Right ventricle myocardium superior (tissue), 1 donor: ENCODE results near the gene PRICKLE3. TPM values are rescaled to one million over a fixed set of nuclear protein-coding genes. Genes with fewer than 3 reads are reported as not detected.

Experiments used
- ATAC-seq: fragments of 200-7000 bp; cut with Tn5 transposase; one replicate; pipeline ENCODE4 v1.9.1; 2020; ENCODE audit warnings: mild to moderate bottlenecking; ENCODE audit not compliant: poor library complexity
- DNase-seq: peaks from one replicate; pipeline ENCODE4 v3.0.0-alpha.2; 2020
- intact Hi-C: fragments of 100-400 bp; cut with DNase I; formaldehyde crosslinking; loops from one replicate; pipeline ENCODE4 v1.11.2; 2022
- total RNA-seq: library from RNA; stranded (reverse); fragmentation: NEBNext Ultra II Directional; extraction: Animal tissue kit (Norgen Biotek cat#: 25700); gene quantifications from one replicate; pipeline ENCODE4 v1.2.1, GENCODE V29; 2021
- donor health status: DM: no; HTN: yes; CAD: no; lungs with severe emphysema.

The PRICKLE3 gene
- total RNA-seq, 1 donor from 2014 or later, result 12.7 TPM

- ATAC-seq, result no peak
- intact Hi-C loops, result no loop called here
- no peak for DNase-seq
Measured at GRCh38 chrX:49209434-49210251, 23.5 kb upstream of the PRICKLE3 start.

GRCh38 chrX:49208399-49208798 is 22.2 kb upstream of the PRICKLE3 start:
- DNase-seq (no peak), ATAC-seq (no peak)
- intact Hi-C loops, result no loop called here

- intact Hi-C loops, result no loop called here
- ATAC-seq, result no peak
- DNase-seq, result no peak
Measured at GRCh38 chrX:49206543-49206942, 20.4 kb upstream of the PRICKLE3 start.

- no peak for ATAC-seq
- no peak for DNase-seq
- intact Hi-C loops, result no loop called here
Measured at GRCh38 chrX:49205443-49205842, 19.3 kb upstream of the PRICKLE3 start.

GRCh38 chrX:49204709-49205108 is 18.5 kb upstream of the PRICKLE3 start:
- ATAC-seq (no peak), DNase-seq (no peak)
- intact Hi-C loops, result no loop called here

- intact Hi-C loops, result no loop called here
- no peak for DNase-seq
- no peak for ATAC-seq
Measured at GRCh38 chrX:49204017-49204416, 17.8 kb upstream of the PRICKLE3 start.

GRCh38 chrX:49203536-49203935 is 17.4 kb upstream of the PRICKLE3 start:
- ATAC-seq (no peak), DNase-seq (no peak)
- intact Hi-C loops, result no loop called here

GRCh38 chrX:49202022-49202421 is 15.8 kb upstream of the PRICKLE3 start:
- ATAC-seq (no peak), DNase-seq (no peak)
- intact Hi-C loops, result no loop called here

GRCh38 chrX:49199906-49200771 is 14.0 kb upstream of the PRICKLE3 start, which contains the start of gene SYP:
Gene SYP, minus strand, starts transcription at chrX:49200193. Its CDS starts 7 bp downstream, at chrX:49200186.
- intact Hi-C loops, result no loop called here

GRCh38 chrX:49199315-49199595 is 13.1 kb upstream of the PRICKLE3 start:
- ATAC-seq, result no peak
- intact Hi-C loops, result no loop called here

More at GRCh38 chrX:49199906-49200771, 14.0 kb upstream of the PRICKLE3 start, which contains the start of gene SYP:
- DNase-seq (peak; percentile 93), ATAC-seq (peak; percentile 98)

GRCh38 chrX:49198540-49199314 is 12.6 kb upstream of the PRICKLE3 start:
- ATAC-seq, result no peak
- intact Hi-C loops, result no loop called here

More at GRCh38 chrX:49199315-49199595, 13.1 kb upstream of the PRICKLE3 start:
- DNase-seq, result no peak

GRCh38 chrX:49197543-49198087 is 11.4 kb upstream of the PRICKLE3 start:
- intact Hi-C loops, result no loop called here
- no peak for DNase-seq
- ATAC-seq, result no peak

More at GRCh38 chrX:49198540-49199314, 12.6 kb upstream of the PRICKLE3 start:
- DNase-seq, result no peak

- intact Hi-C loops, result no loop called here
- ATAC-seq, result no peak
- DNase-seq, result no peak
Measured at GRCh38 chrX:49193542-49193964, 7.4 kb upstream of the PRICKLE3 start.

GRCh38 chrX:49192722-49193328 is 6.7 kb upstream of the PRICKLE3 start:
- DNase-seq, result no peak
- intact Hi-C loops, result no loop called here
- no peak for ATAC-seq

GRCh38 chrX:49191574-49192011 is 5.4 kb upstream of the PRICKLE3 start:
- ATAC-seq, result peak; percentile 1
- intact Hi-C loops, result no loop called here
- DNase-seq, result no peak

- ATAC-seq (peak; percentile 89), DNase-seq (peak; percentile 92)
- intact Hi-C loops, result no loop called here
Measured at GRCh38 chrX:49190821-49191573, 4.8 kb upstream of the PRICKLE3 start.

GRCh38 chrX:49189606-49190005 is 3.4 kb upstream of the PRICKLE3 start:
- ATAC-seq (no peak), DNase-seq (no peak)
- intact Hi-C loops, result no loop called here
